ENCODE data around the gene SOX21. TPM values are rescaled to one million over a fixed set of nuclear protein-coding genes. Genes with fewer than 3 reads are reported as not detected.
"Not testable (repeated sequence)": the region's sequence is repeated elsewhere in the genome, so short reads cannot be mapped to it uniquely, and the experiment has no call there.

SOX21 gene
- 0.05 TPM for polyA plus RNA-seq (ENCODE audit: insufficient read length)

GRCh38 chr13:94712287-94712811, at the start of gene SOX21:
Gene SOX21, minus strand, starts transcription at chr13:94712545. Its CDS starts 496 bp downstream, at chr13:94712049.
- DNase-seq (ENCODE audit: low read depth) = no peak

GRCh38 chr13:94761407-94761806, 49.1 kb upstream of the SOX21 start:
- no peak for DNase-seq (ENCODE audit: low read depth)

- no peak for DNase-seq (ENCODE audit: low read depth)
Measured at GRCh38 chr13:94759120-94759728, 46.9 kb upstream of the SOX21 start.

GRCh38 chr13:94758436-94758960, 46.2 kb upstream of the SOX21 start:
- DNase-seq (ENCODE audit: low read depth) = no peak

- DNase-seq (ENCODE audit: low read depth) = no peak
Measured at GRCh38 chr13:94753327-94753726, 41.0 kb upstream of the SOX21 start.

- DNase-seq (ENCODE audit: low read depth) = no peak
Measured at GRCh38 chr13:94749162-94749561, 36.8 kb upstream of the SOX21 start.

GRCh38 chr13:94739235-94739634, 26.9 kb upstream of the SOX21 start:
- DNase-seq (ENCODE audit: low read depth) = no peak

GRCh38 chr13:94731028-94731427, 18.7 kb upstream of the SOX21 start:
- DNase-seq (ENCODE audit: low read depth) = no peak

- DNase-seq (ENCODE audit: low read depth) = not testable (repeated sequence)
Measured at GRCh38 chr13:94729941-94730340, 17.6 kb upstream of the SOX21 start.

GRCh38 chr13:94726425-94726824, 14.1 kb upstream of the SOX21 start:
- no peak for DNase-seq (ENCODE audit: low read depth)

GRCh38 chr13:94722609-94723345, 10.4 kb upstream of the SOX21 start:
- DNase-seq (ENCODE audit: low read depth) = no peak

GRCh38 chr13:94718697-94719096, 6.4 kb upstream of the SOX21 start:
- not testable (repeated sequence) for DNase-seq (ENCODE audit: low read depth)

- DNase-seq (ENCODE audit: low read depth) = no peak
Measured at GRCh38 chr13:94717916-94718315, 5.6 kb upstream of the SOX21 start.

GRCh38 chr13:94716016-94716415, 3.7 kb upstream of the SOX21 start:
- no peak for DNase-seq (ENCODE audit: low read depth)

- no peak for DNase-seq (ENCODE audit: low read depth)
Measured at GRCh38 chr13:94713561-94714182, 1.3 kb upstream of the SOX21 start.

- DNase-seq (ENCODE audit: low read depth) = no peak
Measured at GRCh38 chr13:94712812-94713560, 641 bp upstream of the SOX21 start.

- DNase-seq (ENCODE audit: low read depth) = no peak
Measured at GRCh38 chr13:94711561-94712286, 621 bp downstream of the SOX21 start.

GRCh38 chr13:94710881-94711560, 1.3 kb downstream of the SOX21 start:
- no peak for DNase-seq (ENCODE audit: low read depth)

GRCh38 chr13:94710065-94710781, 2.1 kb downstream of the SOX21 start:
- no peak for DNase-seq (ENCODE audit: low read depth)

Data from forelimb muscle (tissue), 1 donor.